Measurements from ENCODE around the gene BRS3. TPM values are rescaled to one million over a fixed set of nuclear protein-coding genes. Genes with fewer than 3 reads are reported as not detected.

BRS3 gene
- total RNA-seq, 1 donor from 2014 or later, result not detected

DNA sequence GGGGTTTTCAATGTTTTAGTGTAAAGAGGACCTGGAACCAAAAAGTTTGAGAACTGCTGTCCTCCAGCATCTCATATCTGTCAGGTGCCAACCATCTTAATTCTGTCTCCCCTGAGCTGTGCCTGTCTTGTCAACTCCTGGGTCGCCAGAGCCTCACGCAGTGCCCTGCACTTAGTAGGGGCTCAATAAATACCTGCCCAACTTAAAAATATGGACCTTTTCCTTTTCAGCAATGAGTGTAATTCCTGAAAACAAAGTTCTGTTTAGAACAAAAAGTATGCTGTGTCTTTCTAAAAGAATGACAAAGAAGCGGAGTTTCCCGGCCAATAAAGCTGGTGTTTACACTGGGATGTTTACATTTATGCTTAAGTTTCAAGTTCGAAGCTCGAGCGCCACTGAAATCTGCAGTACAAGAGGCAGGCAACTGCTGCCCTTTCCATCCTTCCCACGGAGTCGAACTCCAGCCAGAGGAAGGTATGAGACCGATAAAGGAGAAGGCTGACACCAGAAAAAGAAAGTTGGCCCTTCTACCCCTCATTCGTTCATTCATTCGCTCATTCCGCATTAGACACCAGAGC lies 8.5 kb downstream of the BRS3 start:
- no peak for DNase-seq

- peak; percentile 93 for DNase-seq
These were observed 9.2 kb downstream of the BRS3 start for GRCh38 chrX:136496764-136497555.

DNA sequence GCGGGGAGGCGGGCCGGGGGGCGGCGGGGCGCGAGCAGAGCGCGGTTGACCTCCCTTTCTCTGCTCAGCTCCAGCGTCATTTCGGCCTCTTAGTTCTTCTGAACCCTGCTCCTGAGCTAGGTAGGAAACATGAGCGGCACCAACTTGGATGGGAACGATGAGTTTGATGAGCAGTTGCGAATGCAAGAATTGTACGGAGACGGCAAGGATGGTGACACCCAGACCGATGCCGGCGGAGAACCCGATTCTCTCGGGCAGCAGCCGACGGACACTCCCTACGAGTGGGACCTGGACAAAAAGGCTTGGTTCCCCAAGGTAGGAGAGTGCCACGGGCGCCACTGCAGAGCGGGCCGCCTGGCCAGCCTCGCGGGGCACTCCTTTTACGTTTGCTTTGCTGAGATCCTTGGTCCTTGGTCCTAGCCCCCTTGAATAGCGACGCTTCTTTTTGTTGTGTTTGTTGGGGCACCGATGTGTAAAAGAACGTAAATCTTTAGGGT lies 9.9 kb downstream of the BRS3 start, which contains the start of gene HTATSF1:
HTATSF1 (plus strand) TSS at position 37 of the 497 bp plus-strand sequence; CDS start at position 130, 93 bp downstream.
- no peak for DNase-seq

DNA sequence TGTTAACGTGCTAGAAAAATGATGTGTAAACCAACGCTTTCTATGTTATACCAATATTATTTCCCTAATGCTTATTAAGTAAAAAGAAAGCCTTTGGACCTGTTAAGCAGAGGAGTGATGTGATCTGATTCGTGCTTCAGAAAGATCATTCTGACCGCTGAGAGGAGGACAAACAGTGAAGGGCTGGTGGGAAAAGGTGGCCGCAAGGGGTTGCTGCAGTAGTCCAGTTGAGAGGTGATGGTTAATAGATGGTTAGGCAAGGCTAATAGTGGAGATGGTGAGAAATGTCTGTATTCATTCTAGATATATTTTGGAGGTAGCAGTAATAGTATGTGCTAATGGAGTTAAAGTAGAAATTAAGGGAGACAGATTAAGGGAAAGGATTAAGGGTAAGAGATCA lies 31.3 kb downstream of the BRS3 start:
- no peak for DNase-seq

- DNase-seq, result no peak
These were observed 36.0 kb downstream of the BRS3 start for GRCh38 chrX:136523770-136524169.

DNA sequence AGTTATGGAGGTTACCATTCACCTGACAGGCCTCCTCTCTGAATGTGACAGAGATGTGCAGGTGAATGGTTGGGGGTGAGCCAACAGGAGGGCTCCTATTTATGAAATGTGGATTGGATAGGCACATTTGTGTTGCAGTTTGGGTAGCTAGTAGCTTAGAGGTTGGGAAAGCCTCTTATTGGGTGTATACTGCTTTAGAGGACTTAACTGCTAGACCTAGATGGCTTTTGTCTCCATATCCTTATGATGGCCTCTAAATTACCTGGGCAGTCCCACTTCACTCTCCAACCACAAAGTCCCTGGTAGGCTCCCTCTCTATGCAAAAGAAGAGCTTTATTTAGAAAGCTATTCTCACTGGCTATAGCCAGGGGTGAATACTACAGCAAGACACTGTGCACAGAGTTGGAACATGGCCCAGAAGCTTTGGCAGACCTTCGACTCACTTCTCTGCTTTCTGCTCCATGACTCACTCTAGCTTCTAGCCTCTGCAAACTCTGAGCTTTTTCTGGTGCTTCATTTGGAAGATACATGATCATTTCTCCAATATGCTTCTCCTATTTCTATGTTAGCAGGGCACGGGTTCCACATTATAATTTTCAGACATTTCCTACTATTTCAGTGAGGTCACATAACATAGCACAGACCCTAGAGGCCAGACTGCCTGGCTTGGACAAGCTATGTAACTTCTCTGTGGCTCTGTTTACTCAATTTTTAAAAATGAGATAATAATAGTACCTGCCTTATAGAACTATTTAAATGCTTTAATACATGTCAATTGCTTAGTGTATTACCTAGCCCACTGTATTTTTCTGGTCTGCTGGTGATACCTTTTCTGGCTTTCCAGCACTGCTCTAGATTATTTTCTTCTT lies 38.2 kb downstream of the BRS3 start:
- peak; percentile 87 for DNase-seq

- DNase-seq, result no peak
These were observed 41.0 kb downstream of the BRS3 start for GRCh38 chrX:136528645-136529315.

- DNase-seq, result no peak
These were observed 42.0 kb downstream of the BRS3 start for GRCh38 chrX:136529795-136530194.

GRCh38 chrX:136531951-136532350 lies 44.2 kb downstream of the BRS3 start, which contains the start of gene VGLL1:
TSS of gene VGLL1 (plus strand) at chrX:136532215. CDS start at chrX:136536021, 3,806 bp downstream.
- DNase-seq, result no peak

- DNase-seq, result no peak
These were observed 46.4 kb downstream of the BRS3 start for GRCh38 chrX:136534131-136534530.

DNA sequence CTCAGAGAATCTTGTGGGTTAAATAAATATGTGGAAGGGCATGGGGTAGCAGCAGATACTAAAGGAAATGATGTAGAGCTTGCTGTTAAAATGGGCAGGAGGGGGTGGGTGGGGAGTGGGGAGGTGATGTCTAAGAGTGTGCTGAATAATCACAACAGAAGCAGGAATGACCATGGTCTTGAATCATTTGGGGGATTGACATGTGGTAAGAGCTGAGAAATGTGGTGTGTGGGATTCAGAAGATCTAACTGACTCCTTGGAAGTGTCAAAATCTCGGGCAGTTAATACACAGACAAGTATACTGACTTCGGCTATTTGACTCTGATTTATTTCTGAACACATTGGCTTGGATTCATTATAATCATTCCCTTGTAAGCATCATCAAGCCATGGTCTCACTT lies 51.1 kb downstream of the BRS3 start:
- DNase-seq, result no peak

DNA sequence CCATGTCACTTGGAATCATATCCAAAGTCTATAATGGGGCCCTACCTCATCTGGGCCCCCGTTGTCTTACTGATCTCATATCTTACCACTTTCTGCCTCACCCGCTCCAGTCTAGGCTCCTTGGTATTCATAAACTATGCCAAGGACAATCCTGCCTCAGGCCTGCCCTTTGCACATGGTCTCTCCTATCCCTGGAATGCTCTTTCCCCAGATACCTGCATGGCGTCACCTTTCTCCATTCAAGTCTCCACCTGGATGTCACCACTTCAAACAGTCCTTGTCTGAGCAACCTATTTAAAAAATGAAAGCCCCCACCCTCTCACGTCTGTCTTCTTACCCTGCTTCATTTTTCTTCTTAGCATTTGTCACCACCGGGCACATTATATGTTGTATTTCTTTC lies 52.5 kb downstream of the BRS3 start:
- no peak for DNase-seq

GRCh38 chrX:136541294-136541693 lies 53.5 kb downstream of the BRS3 start:
- peak; percentile 7 for DNase-seq

DNA sequence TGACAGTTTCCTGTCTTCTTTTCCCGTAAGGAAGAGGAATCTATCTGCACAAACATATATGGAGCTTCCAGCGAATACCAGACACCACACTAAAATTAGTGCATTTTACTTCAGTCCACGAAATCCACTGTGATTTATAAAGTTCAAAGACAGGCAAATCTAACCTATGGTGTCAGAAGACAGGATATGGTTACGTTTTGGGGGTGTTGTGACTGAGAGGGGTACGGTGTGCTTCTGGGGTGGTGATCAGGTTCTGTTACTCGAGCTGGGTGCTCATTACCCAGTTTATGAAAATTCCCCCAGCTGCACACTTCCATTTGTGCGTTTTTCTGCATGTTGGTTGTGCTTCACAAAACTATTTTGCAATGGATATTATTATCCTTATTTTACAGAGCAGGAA lies 54.5 kb downstream of the BRS3 start:
- DNase-seq, result no peak

Other genes with a start within 250 kb of the BRS3 start
- gene MAP7D3, start 236.5 kb upstream of the BRS3 start, total RNA-seq, result 10.7 TPM
- 0.10 TPM for gene ADGRG4, start 187.0 kb upstream of the BRS3 start, total RNA-seq
- gene HTATSF1, start 9.6 kb downstream of the BRS3 start, total RNA-seq, result 108 TPM
- not detected for gene VGLL1, start 44.3 kb downstream of the BRS3 start, total RNA-seq
- not detected for gene CD40LG, start 160.2 kb downstream of the BRS3 start, total RNA-seq

Measured in tongue (tissue), 2 donors.